HG03108 (cell line): Measurements from ENCODE around the gene CCDC158.
"Not testable (repeated sequence)": the region's sequence is repeated elsewhere in the genome, so short reads cannot be mapped to it uniquely, and the experiment has no call there.

Experiments
- ATAC-seq: cut with Tn5 transposase; IDR thresholded peaks from one replicate; pipeline ENCODE4 v1.9.1; 2021; ENCODE audit warnings: moderate library complexity; ENCODE audit not compliant: unreplicated experiment

The CCDC158 gene

GRCh38 chr4:76420762-76421581 lies at the start of gene CCDC158:
Gene CCDC158 (minus strand): TSS chr4:76421141. CDS start chr4:76403207, 17,934 bp downstream.
- no peak for ATAC-seq

- ATAC-seq = no peak
Measured at GRCh38 chr4:76470532-76470931, 49.6 kb upstream of the CCDC158 start.

GRCh38 chr4:76470064-76470463 lies 49.1 kb upstream of the CCDC158 start:
- no peak for ATAC-seq

GRCh38 chr4:76463568-76463967 lies 42.6 kb upstream of the CCDC158 start:
- no peak for ATAC-seq

DNA sequence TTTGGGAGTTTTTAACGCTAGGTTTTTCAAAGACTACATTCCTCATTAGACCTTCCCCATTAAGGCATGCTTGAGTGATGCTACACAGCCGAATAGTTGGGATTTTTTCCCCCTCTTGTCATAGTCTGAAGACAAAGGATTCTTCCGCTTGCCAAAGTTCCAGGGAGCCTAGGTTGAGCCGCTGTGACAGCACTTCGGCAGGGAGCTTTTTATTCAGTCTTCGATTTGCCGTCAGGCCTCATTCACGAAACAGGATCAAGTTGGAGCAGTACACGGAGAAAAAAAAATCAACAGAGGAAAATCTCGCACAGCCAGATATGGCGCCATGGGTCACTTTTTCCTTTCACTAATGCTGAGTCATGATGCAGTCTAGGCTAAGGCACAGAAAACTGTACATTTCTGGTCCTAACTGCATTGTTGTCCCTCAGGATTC lies 38.4 kb upstream of the CCDC158 start:
- ATAC-seq = no peak

- no peak for ATAC-seq
Measured at GRCh38 chr4:76458825-76459224, 37.9 kb upstream of the CCDC158 start.

DNA sequence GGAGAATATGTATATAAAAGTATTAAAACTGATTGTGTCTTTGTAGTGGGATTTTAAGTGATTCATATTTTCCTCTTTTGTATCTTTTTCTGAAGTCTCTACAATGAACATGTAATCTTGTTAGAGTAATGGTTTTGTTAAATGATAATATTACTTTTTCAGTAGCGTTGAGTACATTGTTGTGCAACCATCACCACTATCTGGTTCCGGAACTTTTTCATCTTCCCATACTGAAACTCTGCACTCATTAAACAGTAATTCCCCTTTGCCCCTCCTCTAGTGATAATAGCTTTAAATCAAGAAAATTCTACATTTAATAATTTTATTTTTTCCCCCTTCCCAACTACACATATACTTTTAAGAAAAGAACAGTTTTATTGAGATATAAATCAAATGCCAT lies 37.4 kb upstream of the CCDC158 start:
- no peak for ATAC-seq

- ATAC-seq = no peak
Measured at GRCh38 chr4:76457885-76458284, 36.9 kb upstream of the CCDC158 start.

GRCh38 chr4:76454073-76454472 lies 33.1 kb upstream of the CCDC158 start:
- ATAC-seq = not testable (repeated sequence)

- no peak for ATAC-seq
Measured at GRCh38 chr4:76453232-76453631, 32.3 kb upstream of the CCDC158 start.

DNA sequence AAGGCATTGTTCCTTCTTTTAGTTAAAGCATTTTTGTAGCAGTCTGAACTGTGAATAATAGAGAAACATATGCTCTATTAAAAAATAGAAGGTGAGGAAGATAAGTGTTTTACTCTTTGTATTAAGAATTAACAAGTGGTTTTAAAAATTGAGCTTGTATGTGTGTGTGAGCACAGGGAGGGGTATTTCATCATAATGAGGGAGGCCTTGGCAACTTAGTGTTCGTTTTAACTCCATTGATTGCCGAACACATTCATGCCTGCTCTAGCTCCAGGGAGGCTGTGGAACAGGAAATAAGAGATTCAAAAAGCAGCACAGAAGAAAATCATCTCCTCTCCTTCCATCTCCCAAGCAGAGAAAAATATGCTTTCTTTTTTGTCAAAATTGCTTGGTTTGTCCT lies 28.9 kb upstream of the CCDC158 start:
- ATAC-seq = no peak

- no peak for ATAC-seq
Measured at GRCh38 chr4:76449362-76449767, 28.4 kb upstream of the CCDC158 start.

GRCh38 chr4:76448211-76448610 lies 27.3 kb upstream of the CCDC158 start:
- no peak for ATAC-seq

DNA sequence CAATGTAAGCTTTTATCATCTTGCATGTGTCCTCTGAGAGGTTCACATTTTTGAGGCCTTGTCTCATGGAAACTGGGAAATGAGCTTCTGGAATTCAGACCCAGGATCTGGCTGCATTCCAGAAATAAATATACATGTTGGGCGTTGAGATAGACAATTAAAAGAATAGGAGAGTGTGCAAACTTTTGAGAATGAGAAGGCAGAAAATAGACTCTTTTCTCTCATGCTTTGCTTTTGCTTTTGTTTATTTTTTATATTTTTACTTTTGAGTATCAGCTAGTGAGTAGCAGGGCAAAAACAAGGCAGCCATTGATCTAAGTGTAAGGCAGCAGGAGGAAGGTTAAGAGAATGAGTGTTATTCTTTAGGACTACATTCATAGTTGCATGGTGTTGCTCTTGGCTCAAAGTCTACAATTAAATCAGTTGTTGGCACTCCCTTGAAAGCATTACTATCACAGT lies 26.5 kb upstream of the CCDC158 start:
- no peak for ATAC-seq

- ATAC-seq = no peak
Measured at GRCh38 chr4:76445911-76446310, 25.0 kb upstream of the CCDC158 start.

- ATAC-seq = no peak
Measured at GRCh38 chr4:76443376-76443775, 22.4 kb upstream of the CCDC158 start.

GRCh38 chr4:76442807-76443206 lies 21.9 kb upstream of the CCDC158 start:
- no peak for ATAC-seq

DNA sequence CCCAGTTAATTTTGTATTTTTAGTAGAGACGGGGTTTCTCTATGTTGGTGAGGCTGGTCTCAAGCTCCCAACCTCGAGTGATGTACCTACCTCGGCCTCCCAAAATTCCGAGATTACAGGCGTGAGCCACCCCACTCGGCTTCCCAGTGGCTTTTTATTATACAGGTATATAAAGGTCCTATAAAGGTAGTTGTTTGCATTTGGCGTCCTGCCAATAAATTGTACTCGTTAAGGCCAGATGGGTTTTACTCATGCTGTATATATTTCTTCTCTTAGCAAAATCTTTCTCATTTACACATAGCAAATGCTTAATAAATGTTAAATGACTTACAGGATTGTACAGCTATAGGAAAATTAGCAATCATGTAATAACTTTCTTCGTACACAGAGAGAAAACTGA lies 20.9 kb upstream of the CCDC158 start:
- no peak for ATAC-seq

GRCh38 chr4:76439491-76439890 lies 18.6 kb upstream of the CCDC158 start:
- ATAC-seq = no peak

- ATAC-seq = no peak
Measured at GRCh38 chr4:76435528-76436319, 14.8 kb upstream of the CCDC158 start.

- no peak for ATAC-seq
Measured at GRCh38 chr4:76434901-76435527, 14.1 kb upstream of the CCDC158 start, which contains the start of gene SHROOM3. Gene SHROOM3 (plus strand): TSS chr4:76435229. CDS start chr4:76436053, 824 bp downstream.
